8988T (cell line): Measurements from ENCODE around the gene TEX22.

Experiments used
- DNase-seq: peaks from one replicate; pipeline ENCODE4 v3.0.0; 2011

Gene TEX22

GRCh38 chr14:105444859-105445258 is 46.5 kb downstream of the TEX22 start:
- no peak for DNase-seq

GRCh38 chr14:105445290-105445689 is 47.0 kb downstream of the TEX22 start:
- no peak for DNase-seq

- no peak for DNase-seq
These were observed 47.8 kb downstream of the TEX22 start for GRCh38 chr14:105445901-105446845.

GRCh38 chr14:105446971-105447370 is 48.6 kb downstream of the TEX22 start:
- DNase-seq, result no peak

GRCh38 chr14:105447651-105448640 is 49.6 kb downstream of the TEX22 start:
- DNase-seq, result no peak

- peak; percentile 97 for DNase-seq
These were observed 50.4 kb downstream of the TEX22 start for GRCh38 chr14:105448706-105449111.

- DNase-seq, result no peak
These were observed 51.2 kb downstream of the TEX22 start for GRCh38 chr14:105449276-105450122.

- no peak for DNase-seq
These were observed 51.8 kb downstream of the TEX22 start for GRCh38 chr14:105450123-105450505.

GRCh38 chr14:105450864-105451720 is 52.8 kb downstream of the TEX22 start:
- DNase-seq, result no peak

- no peak for DNase-seq
These were observed 54.6 kb downstream of the TEX22 start for GRCh38 chr14:105452963-105453362.

GRCh38 chr14:105453847-105454246 is 55.5 kb downstream of the TEX22 start:
- DNase-seq, result no peak

- no peak for DNase-seq
These were observed 56.8 kb downstream of the TEX22 start for GRCh38 chr14:105455086-105455640.

- no peak for DNase-seq
These were observed 57.7 kb downstream of the TEX22 start for GRCh38 chr14:105455766-105456660.

- DNase-seq, result no peak
These were observed 58.6 kb downstream of the TEX22 start for GRCh38 chr14:105456736-105457617.

- no peak for DNase-seq
These were observed 59.7 kb downstream of the TEX22 start for GRCh38 chr14:105458010-105458409.

- no peak for DNase-seq
These were observed 60.2 kb downstream of the TEX22 start for GRCh38 chr14:105458571-105458970.

- DNase-seq, result no peak
These were observed 61.8 kb downstream of the TEX22 start for GRCh38 chr14:105460116-105460515.

- DNase-seq, result no peak
These were observed 62.3 kb downstream of the TEX22 start for GRCh38 chr14:105460616-105461015.

- no peak for DNase-seq
These were observed 63.6 kb downstream of the TEX22 start for GRCh38 chr14:105461903-105462302.
